ENCODE results near the gene LRRFIP2.
"Not testable (repeated sequence)": the region's sequence is repeated elsewhere in the genome, so short reads cannot be mapped to it uniquely, and the experiment has no call there.

Gene LRRFIP2

DNA sequence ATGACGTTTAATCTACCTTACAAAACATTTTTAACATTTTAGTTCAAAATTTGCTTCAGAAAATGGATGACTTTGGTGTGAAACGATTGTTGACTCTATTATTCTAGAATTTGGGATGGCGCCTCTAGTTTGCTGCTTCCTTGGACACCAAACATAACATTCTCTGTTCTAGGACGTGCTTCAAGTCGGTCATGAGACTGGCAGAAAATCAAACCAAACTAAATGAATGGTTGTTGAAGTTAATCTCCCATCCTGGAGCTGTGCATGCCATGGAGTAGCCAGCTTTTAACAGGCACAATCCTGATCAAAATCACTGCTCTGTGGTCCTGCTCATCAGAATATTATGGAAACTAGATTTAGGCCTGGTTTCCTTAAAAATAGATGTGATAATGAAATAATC lies 9.6 kb upstream of the LRRFIP2 start:
- DNase-seq = no peak

DNA sequence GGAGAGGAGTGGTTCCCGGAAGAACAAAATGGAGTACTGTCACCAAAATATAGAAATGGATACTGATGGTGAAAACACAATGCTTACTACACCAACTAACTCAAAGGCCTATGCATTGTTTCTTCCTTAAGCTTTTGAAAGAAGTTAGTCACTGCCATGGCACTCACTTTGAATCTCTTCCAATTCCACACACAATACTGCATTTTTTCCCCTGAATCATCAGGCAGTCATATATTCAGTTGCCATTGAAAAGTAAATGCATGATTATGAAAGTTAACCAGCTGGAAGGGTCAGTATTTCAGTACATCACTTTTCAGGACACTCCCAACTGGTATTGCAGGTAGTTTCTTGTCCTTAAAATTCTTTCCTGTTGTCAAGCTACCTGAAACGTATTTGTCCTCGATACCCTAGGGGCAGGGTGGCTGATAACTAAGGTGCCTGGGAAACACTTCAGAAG lies 9.0 kb upstream of the LRRFIP2 start:
- DNase-seq = no peak

DNA sequence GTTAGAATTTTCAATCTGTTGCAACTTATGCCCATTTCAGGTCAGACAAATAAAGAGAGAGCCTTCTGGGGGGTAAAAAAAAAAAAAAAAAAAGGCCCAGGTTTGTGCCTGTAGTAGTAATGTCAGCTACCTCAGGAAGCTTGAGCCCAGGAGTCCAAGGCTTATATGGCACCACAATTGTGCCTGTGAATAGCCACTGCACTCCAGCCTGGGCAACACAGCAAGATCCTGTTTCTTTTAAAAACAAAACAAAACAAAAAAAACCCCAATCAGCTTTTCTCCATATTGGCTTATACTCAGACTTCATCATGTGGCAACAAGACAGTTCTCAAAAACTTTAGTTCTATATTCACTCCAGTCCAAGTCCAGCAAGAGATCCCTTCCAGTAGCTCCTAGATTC lies 8.4 kb upstream of the LRRFIP2 start:
- DNase-seq = no peak

DNA sequence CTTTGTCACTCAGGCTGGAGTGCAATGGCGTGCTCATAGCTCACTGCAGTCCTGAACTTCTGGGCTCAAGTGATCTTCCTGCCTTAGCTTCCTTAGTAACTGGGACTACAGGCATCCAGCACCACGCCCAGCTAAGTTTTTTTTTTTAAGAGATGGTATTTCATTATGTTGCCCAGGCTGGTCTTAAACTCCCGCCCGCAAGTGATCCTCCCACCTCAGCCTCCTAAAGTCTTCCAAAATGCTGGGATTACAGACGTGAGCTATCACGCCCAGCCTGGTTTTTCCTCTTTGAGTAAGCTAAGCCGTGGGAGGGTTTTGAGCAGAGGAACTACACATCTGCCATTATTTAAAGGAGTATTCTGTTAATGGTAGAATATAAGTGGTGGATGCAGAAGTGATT lies 7.4 kb upstream of the LRRFIP2 start:
- no peak for DNase-seq

DNA sequence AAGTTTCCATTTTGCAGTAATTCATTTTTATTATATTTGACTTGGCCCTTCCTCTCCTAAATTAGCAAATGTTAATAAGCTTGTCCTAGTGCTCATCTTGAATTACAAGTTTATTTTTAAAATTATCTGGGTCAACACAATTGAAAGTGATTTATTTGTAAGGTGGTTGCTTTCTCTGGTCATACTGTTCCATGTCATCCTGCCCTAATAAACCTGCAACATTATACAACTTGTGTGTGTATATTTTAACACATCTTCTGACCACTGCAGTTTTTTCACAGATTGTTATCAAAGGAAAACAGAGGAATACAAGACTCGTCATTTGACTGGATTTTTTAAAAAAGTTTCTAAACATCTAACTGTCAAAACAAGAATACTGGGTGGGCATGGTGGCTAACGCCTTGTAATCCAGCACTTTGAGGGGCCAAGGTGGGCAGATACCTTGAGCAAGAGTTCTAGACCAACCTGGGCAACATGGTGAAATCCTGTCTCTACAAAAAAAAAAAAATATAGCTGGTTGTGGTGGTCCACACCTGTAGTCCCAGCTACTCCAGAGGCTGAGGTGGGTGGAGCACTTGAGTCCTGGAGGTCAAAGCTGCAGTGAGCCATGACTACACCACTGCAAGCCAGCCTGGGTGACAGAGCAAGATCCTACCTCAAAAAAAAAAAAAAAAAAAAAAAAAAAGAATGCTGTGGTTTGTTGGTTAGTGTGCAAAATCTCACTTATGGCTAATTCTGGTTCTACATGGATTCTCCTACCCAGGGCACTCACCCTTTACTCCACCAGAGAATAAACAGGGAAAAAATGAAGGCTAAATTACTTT lies 5.0 kb upstream of the LRRFIP2 start:
- DNase-seq = no peak

DNA sequence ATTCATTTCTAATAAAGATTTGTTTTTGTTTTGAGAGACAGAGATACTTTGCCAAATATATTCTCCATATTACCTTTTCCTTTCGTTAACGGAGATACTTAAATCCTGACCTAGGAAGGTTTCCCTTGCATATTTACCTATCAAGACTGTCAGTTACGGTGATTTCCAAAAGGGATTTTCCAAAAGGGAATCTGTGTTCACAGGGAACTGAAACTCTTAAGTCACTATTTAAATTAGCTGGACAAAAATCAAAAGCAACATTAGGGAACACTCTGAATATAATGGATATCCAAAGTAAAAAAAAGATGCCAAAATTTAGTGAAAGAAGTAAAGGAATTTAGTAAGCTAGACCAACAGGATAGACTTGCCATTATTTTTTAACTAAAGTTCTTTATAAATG lies 576 bp downstream of the LRRFIP2 start:
- DNase-seq = no peak

DNA sequence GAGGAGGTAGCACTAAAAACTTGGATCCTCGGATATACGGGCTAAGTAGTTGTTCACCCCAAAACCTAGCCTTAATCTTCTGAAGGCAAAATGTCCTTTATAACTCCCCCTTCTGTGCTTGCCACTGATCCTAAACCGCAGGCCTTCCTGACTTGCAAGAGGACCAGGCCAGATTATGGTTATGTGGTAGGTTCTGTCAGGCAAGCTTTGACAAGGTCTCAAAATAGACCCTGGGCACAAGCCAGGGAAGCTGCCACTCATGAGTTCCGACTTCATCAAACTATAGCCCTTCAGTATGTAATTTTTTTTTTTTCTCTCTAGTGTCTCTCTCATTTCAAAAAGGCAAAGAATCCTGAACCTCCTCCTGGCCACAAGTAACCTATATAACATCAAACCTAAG lies 3.2 kb downstream of the LRRFIP2 start:
- DNase-seq = no peak

DNA sequence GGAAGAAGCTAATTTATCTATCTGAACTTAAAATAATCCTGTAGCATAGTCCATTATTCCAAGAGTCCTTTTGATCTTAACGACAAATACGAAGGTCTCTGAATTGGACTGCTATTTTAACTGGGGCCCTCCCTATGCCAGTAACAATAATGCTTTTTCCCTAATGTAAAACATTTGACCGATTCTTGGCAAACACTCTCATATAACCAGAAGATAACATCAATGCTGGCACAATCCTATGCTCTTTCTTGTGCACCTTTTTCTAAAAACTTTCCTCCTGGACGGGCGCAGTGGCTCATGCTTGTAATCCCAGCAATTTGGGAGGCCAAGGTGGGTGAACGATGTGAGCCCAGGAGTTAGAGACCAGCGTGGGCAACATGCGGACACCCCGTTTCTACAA lies 3.9 kb downstream of the LRRFIP2 start:
- no peak for DNase-seq

DNA sequence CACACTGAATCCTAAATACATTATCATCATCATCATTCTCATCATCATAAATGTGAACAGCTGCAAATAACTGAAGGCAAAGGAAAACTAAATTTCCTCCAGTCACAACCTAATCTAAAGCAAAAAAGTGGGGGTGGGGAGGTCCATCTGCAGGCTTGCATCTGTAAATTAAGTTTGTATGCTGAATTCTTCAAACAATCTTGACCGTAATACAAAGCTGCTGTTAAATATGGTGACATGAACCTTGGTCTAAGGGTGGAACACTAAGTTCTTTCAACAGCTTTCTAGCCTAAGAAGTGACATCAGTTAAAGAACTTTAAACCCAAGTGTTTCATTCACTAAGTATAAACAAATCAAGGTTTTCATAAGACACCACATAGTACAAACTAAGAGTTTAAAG lies 4.3 kb downstream of the LRRFIP2 start:
- no peak for DNase-seq

DNA sequence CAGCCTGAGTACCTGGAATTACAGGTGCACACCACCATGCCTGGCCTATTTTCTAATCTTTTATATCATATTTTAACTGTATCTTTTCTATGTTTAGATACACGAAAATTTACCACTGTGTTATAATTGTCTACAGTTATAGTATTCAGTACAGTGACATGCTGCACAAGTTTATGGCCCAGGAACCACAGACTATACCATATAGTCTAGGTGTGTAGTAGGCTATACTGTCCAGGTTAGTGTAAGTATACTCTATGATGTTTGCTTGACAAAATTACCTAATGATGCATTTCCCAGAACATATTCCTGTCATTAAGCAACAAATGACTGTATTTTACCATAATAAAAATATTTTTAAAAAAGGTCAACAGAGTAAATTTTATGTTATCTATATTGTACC lies 5.5 kb downstream of the LRRFIP2 start:
- no peak for DNase-seq

DNA sequence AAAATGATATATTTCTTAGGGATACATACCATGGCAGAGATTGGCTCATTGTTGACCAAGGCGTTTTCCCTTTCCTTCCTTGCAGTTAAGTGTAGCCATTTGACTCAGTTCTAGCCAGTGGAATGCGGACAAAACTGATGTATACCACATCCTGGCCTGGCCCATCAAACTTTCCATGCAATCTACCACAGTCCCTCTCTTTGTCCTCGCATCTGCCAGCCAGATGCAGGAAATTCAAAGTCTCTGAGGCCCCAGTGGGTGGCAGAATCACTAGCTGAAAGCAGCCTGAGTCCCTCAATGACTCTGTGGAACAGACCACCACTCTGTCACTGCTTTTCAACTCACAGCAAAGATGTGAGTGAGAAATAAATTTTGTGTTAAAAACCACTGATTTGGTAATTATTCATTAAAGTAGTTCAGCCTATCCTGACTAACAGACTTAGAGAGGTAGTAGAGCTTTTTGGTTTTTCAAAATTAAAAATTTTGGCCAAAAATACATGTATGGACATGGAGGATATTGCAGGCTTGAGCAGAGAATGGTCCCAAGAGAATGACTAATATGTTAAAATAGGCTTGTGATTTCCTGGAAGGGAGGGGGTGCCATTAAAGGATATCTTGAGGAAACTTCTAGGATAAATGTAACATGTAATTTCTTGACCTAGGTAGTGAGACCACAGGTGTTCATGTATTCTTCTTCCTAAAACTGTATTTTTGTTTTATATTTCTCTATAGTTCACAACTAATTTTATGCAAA lies 10.9 kb downstream of the LRRFIP2 start:
- peak; percentile 28 for DNase-seq

DNA sequence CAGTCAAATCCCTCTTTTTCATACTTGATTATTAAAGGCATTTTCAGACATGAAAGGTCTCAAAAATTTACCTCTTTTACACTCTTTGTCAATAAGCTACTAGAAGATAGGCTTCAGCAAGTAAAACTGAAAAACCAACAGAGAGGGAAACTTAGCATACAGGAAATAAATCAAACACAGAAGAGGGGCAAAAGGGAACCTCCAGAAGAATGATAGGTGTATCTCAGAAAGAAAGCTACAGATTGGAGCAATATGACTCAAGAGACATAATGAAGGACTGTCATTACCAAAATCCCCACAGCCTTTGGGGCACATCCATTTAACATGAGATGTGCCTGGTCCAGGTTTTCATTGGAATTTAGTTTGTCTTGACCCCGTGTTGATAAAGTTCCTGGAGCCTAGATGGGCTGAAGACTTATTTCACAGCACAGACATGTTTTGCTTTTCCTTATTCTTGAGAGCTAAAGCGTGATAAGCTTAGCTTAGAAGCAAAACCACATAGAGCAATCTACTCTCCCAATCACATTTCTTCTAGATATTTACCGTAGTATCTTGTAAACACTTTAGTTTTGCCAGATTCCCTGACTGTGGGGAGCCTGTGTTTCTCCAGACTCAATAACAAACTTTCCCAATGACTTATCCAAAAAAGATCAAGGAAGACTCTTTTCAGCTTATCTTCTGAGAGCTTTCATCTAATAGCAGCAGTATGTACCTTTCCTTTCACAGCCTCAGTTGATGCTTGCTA lies 11.7 kb downstream of the LRRFIP2 start:
- no peak for DNase-seq

DNA sequence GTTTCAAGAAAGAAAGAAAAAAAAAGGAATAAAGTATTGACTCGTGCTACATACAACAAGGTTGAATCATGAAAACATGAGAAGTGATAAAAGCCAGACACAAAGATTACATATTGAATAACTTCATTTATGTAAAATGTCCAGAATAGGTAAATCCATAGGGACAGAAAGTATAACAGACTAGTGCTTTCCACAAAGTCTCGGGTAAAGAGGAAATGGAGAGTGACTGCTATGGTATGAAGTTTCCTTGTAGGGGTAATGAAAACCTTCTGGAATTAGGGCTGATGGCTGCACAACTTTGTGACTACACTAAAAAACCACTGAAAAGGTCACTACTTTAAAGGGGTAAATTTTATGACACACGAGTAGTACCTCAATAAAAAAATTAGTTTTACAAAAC lies 13.0 kb downstream of the LRRFIP2 start:
- no peak for DNase-seq

DNA sequence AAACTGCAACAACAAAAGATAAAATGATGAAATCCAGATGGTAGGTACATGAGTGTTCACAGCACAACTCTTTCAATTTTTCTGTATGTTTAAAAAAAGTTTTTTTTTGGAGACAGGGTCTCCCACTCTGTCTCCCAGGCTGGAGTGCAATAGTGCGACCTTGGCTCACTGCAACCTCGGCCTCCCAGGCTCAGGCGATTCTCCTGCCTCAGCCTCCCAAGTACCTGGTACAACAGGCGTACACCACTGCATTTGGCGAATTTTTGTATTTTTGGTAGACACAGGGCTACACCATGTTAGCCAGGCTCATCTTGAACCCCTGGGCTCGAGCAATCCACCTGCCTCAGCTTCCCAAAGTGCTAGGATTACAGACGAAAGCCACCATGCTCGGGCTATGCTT lies 18.6 kb downstream of the LRRFIP2 start:
- DNase-seq = no peak

DNA sequence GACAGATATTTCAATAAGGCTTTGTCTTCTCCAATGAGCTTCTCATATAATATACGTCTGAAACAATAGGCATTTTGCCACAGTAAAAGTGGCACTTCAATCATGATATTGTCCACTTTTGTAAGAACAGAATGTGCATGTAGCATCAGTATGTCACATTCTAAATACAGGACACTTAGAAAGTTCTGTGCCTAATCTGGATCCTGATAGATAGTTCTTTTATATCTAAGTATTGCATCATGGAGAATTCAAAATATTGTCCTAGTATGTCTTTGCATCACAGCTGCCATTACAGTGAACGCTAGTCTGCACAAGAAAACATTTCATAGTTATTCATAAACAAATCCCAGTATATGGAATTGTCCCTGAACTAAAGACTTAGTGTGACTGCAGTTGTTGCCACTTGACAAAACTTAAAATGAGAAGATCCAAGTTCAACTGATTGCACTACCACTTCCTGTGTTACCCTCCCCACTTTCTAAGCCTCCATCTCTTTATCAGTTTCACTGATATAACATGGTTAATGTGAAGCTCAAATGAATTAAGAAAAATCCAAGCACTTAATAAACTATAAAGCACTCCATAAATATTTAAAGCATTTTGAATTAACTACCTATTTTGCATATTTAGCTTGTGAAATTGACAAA lies 19.6 kb downstream of the LRRFIP2 start:
- no peak for DNase-seq

DNA sequence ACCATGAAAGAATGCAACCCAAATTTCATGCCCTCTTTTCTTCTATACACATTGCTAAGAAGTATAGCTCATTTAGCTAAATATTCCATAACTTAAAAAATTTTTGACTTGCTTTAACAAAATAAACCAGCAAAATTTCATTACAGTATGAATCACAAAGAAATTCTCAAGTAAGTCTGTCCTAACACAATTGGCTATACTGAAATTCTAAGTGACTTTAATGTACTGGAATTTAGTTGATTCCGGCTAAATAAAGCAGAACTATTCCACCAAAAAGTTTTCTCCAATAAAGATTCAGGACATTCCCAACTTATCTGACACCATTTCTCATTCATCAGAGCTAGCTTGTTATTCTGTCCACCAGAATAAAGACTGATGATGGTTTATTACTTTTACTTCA lies 23.8 kb downstream of the LRRFIP2 start:
- no peak for DNase-seq

DNA sequence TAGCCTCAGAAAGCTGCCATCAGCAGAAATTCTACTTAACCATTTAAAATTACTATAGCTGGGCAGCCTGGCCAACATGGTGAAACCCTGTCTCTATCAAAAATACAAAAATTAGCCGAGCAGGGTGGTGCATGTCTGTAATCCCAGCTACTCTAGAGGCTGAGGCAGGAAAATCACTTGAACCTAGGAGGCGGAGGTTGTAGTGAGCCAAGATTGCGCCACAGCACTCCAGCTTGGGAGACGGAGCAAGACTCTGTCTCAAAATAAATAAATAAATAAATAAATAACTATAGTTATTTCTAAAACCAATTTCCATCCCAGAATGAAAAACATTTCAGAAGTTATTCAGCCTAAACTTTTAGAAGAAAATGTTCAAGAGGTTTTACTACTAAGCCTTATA lies 25.1 kb downstream of the LRRFIP2 start:
- no peak for DNase-seq

DNA sequence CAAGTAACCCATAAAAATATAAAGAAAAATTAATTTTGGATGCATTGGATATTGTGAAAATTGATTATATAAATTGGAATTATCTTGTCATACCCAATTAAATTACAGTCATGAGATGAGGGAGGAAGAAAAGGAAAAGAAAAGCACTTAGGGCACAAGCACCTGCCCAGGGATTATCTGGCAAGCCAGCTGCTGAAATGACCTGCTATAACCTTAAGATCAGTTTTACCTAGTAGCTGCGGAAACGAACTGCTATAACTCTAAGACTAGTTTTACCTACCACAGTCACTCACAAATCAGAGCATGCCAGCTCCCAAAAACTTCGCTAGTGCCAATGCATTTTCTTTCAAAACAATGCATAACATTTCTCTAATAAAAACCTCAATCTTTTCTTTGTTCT lies 26.2 kb downstream of the LRRFIP2 start:
- DNase-seq = no peak

DNA sequence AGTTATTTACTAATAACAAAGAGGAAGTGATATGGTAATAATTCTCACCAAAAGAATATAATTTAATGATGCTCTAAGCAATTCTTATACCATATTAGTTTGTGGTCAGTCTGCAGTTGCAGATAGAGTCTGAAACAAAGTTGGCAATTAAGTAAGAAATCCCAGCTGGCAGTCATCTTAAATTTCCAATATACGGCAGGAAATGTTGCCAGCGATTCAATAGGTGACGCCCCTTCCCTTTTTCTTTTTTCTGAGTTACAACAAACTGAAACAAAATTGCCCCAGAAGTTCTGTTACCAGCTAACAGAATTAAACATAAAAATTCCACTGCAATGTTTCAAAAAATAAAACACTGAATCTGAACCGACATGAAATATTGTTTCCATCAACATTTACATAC lies 26.7 kb downstream of the LRRFIP2 start:
- DNase-seq = no peak

DNA sequence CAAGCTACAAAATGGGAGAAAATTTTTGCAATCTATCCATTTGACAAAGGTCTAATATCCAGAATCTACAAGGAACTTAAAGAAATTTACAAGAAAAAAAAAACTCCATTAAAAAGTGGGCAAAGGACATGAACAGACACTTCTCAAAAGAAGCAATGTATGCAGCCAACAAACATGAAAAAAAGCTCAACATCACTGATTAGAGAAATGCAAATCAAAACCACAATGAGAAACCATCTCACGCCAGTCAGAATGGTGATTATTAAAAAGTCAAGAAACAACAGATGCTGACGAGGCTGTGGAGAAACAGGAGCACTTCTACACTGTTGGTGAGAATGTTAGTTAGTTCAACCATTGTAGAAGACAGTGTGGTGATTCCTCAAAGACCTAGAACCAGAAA lies 27.5 kb downstream of the LRRFIP2 start:
- not testable (repeated sequence) for DNase-seq

DNA sequence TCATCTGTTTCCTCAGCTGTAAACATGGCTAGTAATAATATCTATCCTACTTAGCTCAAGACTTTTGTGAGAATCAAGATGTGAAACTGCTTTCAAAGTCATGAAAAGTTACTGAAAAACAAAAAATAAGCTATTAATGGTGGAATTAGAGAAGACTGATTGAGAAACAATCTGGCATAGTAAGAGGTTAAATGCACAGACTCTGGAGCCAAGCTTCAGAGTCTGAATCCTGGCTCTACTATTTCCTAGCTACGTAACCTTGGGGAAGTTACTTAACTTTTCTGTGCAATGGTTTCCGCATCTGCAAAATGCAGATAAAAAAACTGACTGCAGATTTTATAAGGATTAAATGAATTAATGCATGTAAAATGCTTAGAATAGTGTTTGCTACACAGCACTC lies 28.8 kb downstream of the LRRFIP2 start:
- no peak for DNase-seq

DNA sequence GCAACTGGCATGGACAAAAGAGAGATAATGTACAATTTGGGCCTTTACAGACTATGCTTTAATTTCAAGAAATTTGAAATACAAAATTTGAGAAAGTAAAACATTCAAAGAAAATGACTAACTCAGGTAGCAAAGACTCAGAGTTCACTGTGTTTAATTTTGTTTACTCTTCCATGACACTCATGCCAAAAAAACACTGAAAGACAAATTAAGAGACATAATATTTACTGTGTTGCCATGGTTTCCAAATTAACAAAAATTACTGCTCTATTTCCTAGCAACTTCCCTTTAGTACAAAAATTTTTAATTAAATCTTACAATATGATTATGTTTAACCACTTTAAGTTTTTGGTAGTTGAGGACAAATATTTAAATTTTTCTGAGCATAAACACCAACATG lies 29.6 kb downstream of the LRRFIP2 start:
- no peak for DNase-seq

DNA sequence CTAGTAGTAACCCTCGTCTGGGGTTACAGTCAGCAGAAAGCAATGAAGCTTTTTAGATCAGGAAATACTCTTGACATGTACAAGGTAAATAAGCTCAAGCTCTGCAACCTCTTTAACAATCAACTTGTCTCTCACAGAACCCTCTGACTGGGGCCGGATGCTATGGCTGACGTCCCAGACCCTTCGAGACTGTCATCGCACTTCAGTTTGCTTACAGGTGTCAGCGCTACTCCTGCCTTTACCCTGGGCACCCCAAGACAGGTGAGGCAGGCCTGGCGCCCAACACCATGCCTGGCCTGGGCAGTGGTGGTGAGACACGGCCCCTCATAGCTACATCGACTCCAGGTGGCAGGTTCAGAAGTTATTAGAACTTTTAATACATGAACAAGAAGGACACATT lies 30.6 kb downstream of the LRRFIP2 start:
- DNase-seq = no peak
